BLaER1 treated with 17β-estradiol and CSF1 and Interleukin-3, amounts not matched to agents 10 nM and 100 nM (cell line): Measurements from ENCODE around the gene GAL3ST2.
A peak's percentile ranks its signal among the peaks of the same experiment; 100 is the strongest.

ENCODE experiments used
- H3K27ac ChIP-seq, 11 experiments: shearing (Covaris generic); formaldehyde crosslinking; 2 replicates each; pipeline ENCODE4 v1.8.1; 2022
- H3K27me3 ChIP-seq, 11 experiments: shearing (Covaris generic); formaldehyde crosslinking; 2 replicates each; pipeline ENCODE4 v1.8.1; 2022
- H3K36me3 ChIP-seq, 11 experiments: shearing (Covaris generic); formaldehyde crosslinking; 2 replicates each; pipeline ENCODE4 v1.8.1; 2022
- H3K4me1 ChIP-seq, 10 experiments: shearing (Covaris generic); formaldehyde crosslinking; 2 replicates each; pipeline ENCODE4 v1.8.1; 2022
- H3K4me2 ChIP-seq, 11 experiments: shearing (Covaris generic); formaldehyde crosslinking; 2 replicates each; pipeline ENCODE4 v1.8.1; 2022
- H3K4me3 ChIP-seq, 10 experiments: shearing (Covaris generic); formaldehyde crosslinking; 2 replicates each; pipeline ENCODE4 v1.8.1; 2022
- H3K9ac ChIP-seq, 11 experiments: shearing (Covaris generic); formaldehyde crosslinking; 2 replicates each; pipeline ENCODE4 v1.8.1; 2022
- H3K9me3 ChIP-seq, 11 experiments: shearing (Covaris generic); formaldehyde crosslinking; replicated peaks in 1 of 11; 2 replicates each; pipeline ENCODE4 v1.8.1; 2022
- H4K20me1 ChIP-seq, 11 experiments: shearing (Covaris generic); formaldehyde crosslinking; 2 replicates each; pipeline ENCODE4 v1.8.1; 2022
- Cebpa-rat ChIP-seq, 11 experiments: shearing (Covaris generic); IDR thresholded peaks; 2 replicates each; pipeline ENCODE4 v1.8.1; 2022

Gene GAL3ST2

DNA sequence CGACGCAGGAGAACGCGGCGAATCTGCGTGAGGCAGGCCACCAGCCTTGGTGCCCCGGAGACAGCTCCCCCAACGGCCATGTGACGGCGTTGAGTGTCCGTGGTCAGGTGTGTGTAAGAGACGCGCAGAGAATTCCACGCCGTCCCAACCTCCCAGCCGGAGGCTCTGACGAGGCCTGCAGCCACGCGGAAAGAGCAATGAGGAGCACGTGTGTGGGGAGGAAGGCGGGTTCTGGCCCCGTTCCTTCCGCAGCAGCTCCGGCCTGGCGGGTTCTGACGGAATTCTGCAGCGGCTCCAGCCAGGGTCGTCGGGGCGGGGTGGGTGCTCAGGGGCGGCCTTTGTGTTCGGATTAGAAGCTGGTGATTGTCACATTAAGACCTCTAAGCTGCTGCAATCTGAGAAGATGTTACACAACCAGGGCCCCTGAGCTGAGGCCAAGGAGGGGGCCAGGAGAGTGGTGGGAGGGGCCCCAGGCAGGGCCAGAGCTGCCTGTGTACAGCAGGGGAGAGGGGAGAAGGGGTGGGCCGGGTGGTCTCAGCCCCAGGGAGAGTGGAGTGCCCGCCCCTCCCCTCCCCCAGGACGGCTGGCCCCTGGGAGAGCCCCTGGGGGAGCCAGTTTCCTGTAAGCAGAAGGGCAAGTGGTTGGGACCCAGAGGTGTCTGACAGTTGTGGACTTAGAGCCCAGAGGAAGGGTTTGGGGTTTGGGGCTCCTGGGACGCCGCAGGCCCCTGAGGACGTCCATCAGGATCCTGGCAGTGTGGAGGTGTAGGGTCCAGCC, 5.1 kb upstream of the GAL3ST2 start:
- TF ChIP-seq Cebpa-rat (IDR thresholded peaks at IDR 0.05): peak in 8 of 11 experiments; percentile 49 to 89 (median 75); a peak in 12 of 22 replicates
- H4K20me1 ChIP-seq: no peaks in the 10 kb centered on the region
- H3K9me3 ChIP-seq: no peaks in the 10 kb centered on the region
- H3K4me1 ChIP-seq: peaks cover 55 to 89% (median 74%) of the 10 kb centered on the region in 10 experiments
- H3K27ac ChIP-seq: peak overlapping the region in 10 of 11 experiments; percentile 49 to 91 (median 86); a peak in 20 of 22 replicates
- H3K27me3 ChIP-seq: peaks cover 0 to 11% (median 0%) of the 10 kb centered on the region in 11 experiments; a peak in 2 of 22 replicates
- peaks cover 0 to 6% (median 0%) of the 10 kb centered on the region in 11 experiments; a peak in 3 of 22 replicates for H3K36me3 ChIP-seq
- H3K9ac ChIP-seq: peak overlapping the region; percentile 19 to 80 (median 67); a peak in 19 of 22 replicates
- H3K4me2 ChIP-seq: peak overlapping the region; percentile 70 to 94 (median 88)
- 0 out of 20 replicates have a peak overlapping the region, but pooled peaks of 1 of the 10 experiments have one; percentile 19 for H3K4me3 ChIP-seq

DNA sequence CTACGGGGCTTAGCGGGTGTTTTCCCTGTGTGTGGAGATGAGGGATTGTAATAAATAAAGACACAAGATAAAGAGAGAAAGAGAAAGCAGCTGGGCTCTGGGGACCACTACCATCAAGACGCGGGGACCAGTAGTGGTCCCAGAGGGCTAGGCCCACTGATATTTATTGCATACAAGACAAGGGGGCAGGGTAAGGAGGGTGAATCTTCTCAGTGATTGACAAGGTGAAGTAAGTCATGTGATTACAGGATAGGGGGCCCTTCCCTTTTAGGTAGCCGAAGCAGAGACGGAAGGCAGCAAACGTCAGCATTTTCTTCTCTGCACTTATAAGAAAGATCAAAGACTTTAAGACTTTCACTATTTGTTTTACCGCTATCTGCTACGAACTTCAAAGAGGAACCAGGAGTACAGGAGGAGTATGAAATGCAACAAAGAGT, 4.5 kb upstream of the GAL3ST2 start:
- Histone ChIP-seq H3K9ac (peak overlapping the region; percentile 19 to 80 (median 67); a peak in 19 of 22 replicates), H3K36me3 (peaks cover 0 to 6% (median 0%) of the 10 kb centered on the region in 11 experiments; a peak in 3 of 22 replicates), H3K4me3 (no peak overlapping the region), H3K9me3 (no peaks in the 10 kb centered on the region), H3K4me1 (peaks cover 55 to 95% (median 75%) of the 10 kb centered on the region in 10 experiments), H3K27me3 (peaks cover 0 to 11% (median 0%) of the 10 kb centered on the region in 11 experiments; a peak in 2 of 22 replicates), H3K27ac (peak overlapping the region in 10 of 11 experiments; percentile 49 to 91 (median 86); a peak in 20 of 22 replicates), H4K20me1 (no peaks in the 10 kb centered on the region), H3K4me2 (peak overlapping the region; percentile 70 to 94 (median 88))
- no peak for TF ChIP-seq Cebpa-rat (IDR thresholded peaks at IDR 0.05)

GRCh38 chr2:241773511-241774418, 2.9 kb upstream of the GAL3ST2 start:
- H3K4me2 ChIP-seq: peak overlapping the region; percentile 36 to 94 (median 88)
- H3K9me3 ChIP-seq: no peaks in the 10 kb centered on the region
- no peak for TF ChIP-seq Cebpa-rat (IDR thresholded peaks at IDR 0.05)
- peaks cover 0 to 11% (median 0%) of the 10 kb centered on the region in 11 experiments; a peak in 2 of 22 replicates for H3K27me3 ChIP-seq
- H3K4me3 ChIP-seq: no peak overlapping the region
- peak overlapping the region in 10 of 11 experiments; percentile 23 to 80 (median 52); a peak in 19 of 22 replicates for H3K9ac ChIP-seq
- H3K27ac ChIP-seq: peak overlapping the region in 9 of 11 experiments; percentile 20 to 91 (median 85); a peak in 17 of 22 replicates
- H4K20me1 ChIP-seq: no peaks in the 10 kb centered on the region
- no peaks in the 10 kb centered on the region; a peak in 1 of 22 replicates for H3K36me3 ChIP-seq
- H3K4me1 ChIP-seq: peaks cover 64 to 95% (median 85%) of the 10 kb centered on the region in 10 experiments

DNA sequence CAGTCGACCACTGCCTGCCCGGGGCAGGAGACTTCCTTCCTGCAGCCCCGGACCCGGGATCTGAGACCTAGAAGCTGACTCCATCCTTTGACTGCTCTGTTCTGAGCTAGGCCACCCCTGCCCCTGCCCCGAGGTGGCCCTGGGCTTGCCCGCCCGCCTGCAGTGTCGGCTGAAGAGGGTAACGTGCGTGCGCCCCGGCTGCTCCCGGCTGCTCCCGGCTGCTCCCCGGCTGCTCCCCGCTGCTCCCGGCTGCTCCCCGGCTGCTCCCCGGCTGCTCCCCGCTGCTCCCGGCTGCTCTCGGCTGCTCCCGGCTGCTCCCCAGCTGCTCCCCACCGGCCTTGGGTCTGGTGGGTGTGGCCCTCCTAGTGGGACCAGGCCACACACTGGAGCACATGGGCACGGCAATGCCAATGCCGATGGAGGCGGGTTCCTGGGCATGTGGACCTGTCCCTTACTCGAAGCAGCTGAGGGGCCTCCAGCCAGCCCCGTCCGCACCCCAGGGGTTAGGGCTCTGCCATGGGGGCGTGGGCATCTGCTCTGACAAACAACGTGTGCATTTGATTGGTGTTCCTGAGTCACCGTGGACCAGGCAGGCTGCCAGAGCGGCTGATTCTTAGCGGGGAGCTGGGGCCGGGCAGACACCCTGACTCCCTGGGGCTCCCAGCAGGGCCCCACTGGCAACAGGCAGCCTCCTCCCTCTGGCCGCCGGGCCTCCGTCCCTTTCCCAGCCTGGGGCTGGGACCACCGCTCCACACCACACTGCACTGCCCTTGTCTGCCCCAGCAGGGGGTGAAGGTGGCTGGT, 2.0 kb upstream of the GAL3ST2 start:
- H3K36me3 ChIP-seq: no peaks in the 10 kb centered on the region
- H3K9me3 ChIP-seq: peaks cover 0 to 7% (median under 1%) of the 10 kb centered on the region in 11 experiments; a peak in 5 of 22 replicates
- no peaks in the 10 kb centered on the region for H4K20me1 ChIP-seq
- peak overlapping the region; percentile 36 to 94 (median 88) for H3K4me2 ChIP-seq
- TF ChIP-seq Cebpa-rat (IDR thresholded peaks at IDR 0.05): no peak
- H3K27me3 ChIP-seq: peaks cover 0 to 11% (median 0%) of the 10 kb centered on the region in 11 experiments; a peak in 2 of 22 replicates
- H3K9ac ChIP-seq: peak overlapping the region in 10 of 11 experiments; percentile 23 to 80 (median 52); a peak in 18 of 22 replicates
- peak overlapping the region in 9 of 11 experiments; percentile 20 to 91 (median 85); a peak in 17 of 22 replicates for H3K27ac ChIP-seq
- peaks cover 63 to 87% (median 82%) of the 10 kb centered on the region in 10 experiments for H3K4me1 ChIP-seq
- no peak overlapping the region for H3K4me3 ChIP-seq

DNA sequence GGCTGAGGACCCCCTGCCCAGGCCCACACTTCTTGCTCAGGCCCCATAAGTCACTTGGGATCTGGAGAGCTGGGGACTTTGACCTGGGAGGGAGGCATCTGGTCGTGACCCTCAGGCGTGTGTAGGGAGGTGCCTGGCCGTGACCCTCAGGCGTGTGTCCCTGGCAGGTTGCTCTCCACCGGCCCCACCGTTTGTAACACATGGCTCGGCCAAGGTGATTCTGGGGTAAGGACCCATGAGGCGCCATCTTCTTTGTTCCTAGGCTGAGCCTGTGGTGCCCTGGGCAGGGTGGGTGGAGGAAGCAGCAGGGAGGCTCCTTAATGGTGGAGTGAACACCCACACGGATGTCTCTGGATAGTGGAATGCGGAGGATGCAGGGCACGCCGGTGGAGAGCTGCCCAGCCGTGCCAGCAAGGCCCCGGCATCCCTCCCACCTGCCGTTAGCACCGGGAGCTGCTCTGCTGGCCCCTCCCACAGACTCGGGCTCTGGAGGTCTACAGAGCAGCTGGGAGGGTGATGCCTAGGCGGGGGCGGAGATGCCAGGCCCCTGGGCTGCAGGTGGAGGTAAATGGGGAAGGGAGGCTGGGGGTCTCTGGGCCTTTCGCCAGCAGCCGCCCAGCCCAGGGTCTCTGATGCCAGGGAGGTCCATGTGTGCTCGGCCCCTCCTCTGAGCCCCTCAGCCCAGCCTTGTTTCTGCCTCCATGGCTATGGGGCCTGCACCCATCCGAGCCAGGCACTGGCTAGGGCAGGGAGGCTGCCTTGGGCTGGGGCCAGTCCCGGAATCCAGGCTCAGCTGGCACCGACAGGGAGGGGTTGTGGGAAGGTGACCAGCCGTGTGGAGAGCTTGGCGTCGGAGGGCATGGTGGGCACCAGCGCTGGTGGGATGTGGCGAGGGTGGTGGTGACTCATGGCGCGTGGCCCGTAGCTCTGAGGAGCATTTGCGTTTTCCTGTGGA, 1.1 kb upstream of the GAL3ST2 start:
- no peak for TF ChIP-seq Cebpa-rat (IDR thresholded peaks at IDR 0.05)
- peak overlapping the region; percentile 24 to 94 (median 88) for H3K4me2 ChIP-seq
- H3K9ac ChIP-seq: peak overlapping the region in 4 of 11 experiments; percentile 8 to 77 (median 32); a peak in 1 of 22 replicates
- H3K4me1 ChIP-seq: peaks cover 55 to 78% (median 73%) of the 10 kb centered on the region in 10 experiments
- no peak overlapping the region for H3K4me3 ChIP-seq
- H3K36me3 ChIP-seq: peaks cover 0 to under 1% (median 0%) of the 10 kb centered on the region in 11 experiments; a peak in 2 of 22 replicates
- H3K9me3 ChIP-seq: peaks cover 4 to 16% (median 9%) of the 10 kb centered on the region in 11 experiments
- peak overlapping the region in 7 of 11 experiments; percentile 16 to 91 (median 69); a peak in 8 of 22 replicates for H3K27ac ChIP-seq
- peaks cover 0 to 11% (median 0%) of the 10 kb centered on the region in 11 experiments; a peak in 2 of 22 replicates for H3K27me3 ChIP-seq
- H4K20me1 ChIP-seq: no peaks in the 10 kb centered on the region

- Histone ChIP-seq H4K20me1 (no peaks in the 10 kb centered on the region), H3K9ac (peak overlapping the region in 3 of 11 experiments; percentile 43 to 50 (median 46); a peak in 5 of 22 replicates), H3K27ac (peak overlapping the region in 2 of 11 experiments; percentile 9 to 34; a peak in 4 of 22 replicates), H3K36me3 (peaks cover 0 to 4% (median 0%) of the 10 kb centered on the region in 11 experiments; a peak in 3 of 22 replicates), H3K4me3 (no peak overlapping the region), H3K4me1 (peaks cover 37 to 61% (median 56%) of the 10 kb centered on the region in 10 experiments), H3K9me3 (peaks cover 21 to 34% (median 25%) of the 10 kb centered on the region in 11 experiments), H3K4me2 (peak overlapping the region; percentile 12 to 59 (median 50); a peak in 20 of 22 replicates), H3K27me3 (peaks cover 0 to 11% (median 0%) of the 10 kb centered on the region in 11 experiments; a peak in 2 of 22 replicates)
- no peak for TF ChIP-seq Cebpa-rat (IDR thresholded peaks at IDR 0.05)
These were observed 606 bp downstream of the GAL3ST2 start for GRCh38 chr2:241777170-241777685.
